ENCODE measurements around the gene SPATA3. TPM values are rescaled to one million over a fixed set of nuclear protein-coding genes. Genes with fewer than 3 reads are reported as not detected.
"Not testable (repeated sequence)": the region's sequence is repeated elsewhere in the genome, so short reads cannot be mapped to it uniquely, and the experiment has no call there.

Gene SPATA3
- total RNA-seq, 1 donor from 2014 or later, result not detected

DNA sequence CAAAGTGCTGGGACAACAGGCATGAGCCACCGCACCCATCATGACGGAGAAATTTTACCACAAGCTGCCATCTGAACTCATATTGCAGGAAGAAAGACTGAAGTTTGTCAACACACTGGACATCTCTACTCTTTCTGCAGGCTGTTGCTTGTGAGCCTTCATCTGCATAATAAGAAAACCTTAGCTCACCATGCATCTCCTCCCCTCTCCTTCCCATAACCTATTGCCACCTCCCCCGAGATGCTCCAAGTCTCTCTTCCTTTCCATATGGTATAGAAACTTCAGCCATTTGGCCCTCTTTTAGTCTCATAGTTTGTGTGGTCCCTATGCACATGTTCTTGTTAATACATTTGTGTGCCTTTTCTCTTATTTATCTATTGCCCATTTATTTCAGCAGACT is 22.3 kb downstream of the SPATA3 start:
- intact Hi-C loops (cut with micrococcal nuclease), result no loop called here

DNA sequence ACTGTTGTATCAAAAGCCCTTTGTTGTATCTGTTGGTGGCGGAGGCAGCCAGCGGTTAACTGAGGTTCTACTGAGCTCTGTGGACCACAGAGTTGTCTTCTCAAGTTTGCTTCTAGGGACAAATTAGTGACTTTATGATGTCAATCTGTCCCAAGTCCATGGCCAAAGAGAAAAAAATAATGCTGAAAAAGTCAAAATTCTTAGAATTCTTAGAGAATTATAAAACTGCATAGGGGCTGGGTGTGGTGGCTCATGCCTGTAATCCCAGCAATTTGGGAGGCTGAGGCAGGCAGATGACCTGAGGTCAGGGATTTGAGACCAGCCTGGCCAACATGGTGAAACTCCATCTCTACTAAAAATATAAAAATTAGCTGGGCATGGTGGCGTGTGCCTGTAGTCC is 29.1 kb downstream of the SPATA3 start:
- intact Hi-C loops (cut with micrococcal nuclease), result not testable (repeated sequence)

DNA sequence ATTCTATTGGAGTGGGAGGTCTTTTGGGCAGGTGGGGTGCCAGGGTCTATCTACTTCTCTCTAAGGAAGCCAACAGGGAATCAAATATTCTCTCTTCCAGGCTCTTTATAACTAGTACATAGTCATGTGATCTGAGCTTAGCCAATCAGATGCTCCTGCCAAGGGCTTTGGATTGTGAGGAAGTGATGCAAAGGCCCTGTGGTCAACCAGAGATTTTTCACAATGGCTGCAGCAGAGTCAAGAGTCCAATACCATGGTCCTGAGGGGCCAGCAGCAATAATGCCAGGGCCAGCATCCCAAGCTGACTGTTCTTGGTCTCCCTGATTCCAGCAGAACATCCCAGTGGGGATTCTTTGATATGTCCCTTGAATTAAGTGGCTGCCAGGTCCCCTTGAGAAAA is 33.0 kb downstream of the SPATA3 start:
- intact Hi-C loops (cut with micrococcal nuclease), result no loop called here

DNA sequence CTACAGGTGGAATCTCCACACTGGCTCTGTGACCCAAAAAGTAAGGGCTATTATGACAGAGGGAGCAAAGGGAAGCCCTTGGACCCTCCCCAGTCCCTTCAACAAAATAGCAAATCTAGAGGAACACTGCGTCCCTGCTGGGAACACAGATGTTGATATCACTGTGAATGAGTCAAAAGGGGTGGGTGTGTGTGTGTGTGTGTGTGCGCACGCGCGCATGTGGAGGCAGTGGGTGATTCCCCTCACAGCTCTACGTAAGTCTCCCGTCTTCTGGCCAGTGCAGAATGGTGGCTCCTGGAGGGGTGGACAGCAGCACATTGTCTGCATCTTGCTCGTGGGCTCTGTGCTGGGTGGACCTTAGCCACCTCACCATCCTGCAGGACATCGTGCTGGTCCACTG is 33.6 kb downstream of the SPATA3 start:
- intact Hi-C loops (cut with micrococcal nuclease), result no loop called here

DNA sequence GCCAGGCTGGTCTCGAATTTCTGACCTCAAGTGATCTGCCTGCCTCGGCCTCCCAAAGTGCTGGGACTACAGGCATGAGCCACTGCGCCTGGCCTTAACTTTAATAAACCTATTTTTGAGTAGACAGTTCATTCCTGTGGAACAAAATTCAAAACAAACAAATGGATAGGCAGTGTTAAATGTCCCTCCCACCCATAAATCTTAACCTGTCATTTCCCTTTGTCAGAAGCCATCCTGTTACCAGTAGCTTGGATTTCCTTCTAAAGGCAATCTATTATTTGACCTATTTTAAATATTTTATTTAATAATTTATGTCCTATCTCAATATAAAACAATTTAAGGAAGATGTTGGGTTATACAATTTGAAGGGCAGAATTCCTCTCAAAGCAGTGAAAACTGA is 34.8 kb downstream of the SPATA3 start:
- intact Hi-C loops (cut with micrococcal nuclease), result no loop called here

DNA sequence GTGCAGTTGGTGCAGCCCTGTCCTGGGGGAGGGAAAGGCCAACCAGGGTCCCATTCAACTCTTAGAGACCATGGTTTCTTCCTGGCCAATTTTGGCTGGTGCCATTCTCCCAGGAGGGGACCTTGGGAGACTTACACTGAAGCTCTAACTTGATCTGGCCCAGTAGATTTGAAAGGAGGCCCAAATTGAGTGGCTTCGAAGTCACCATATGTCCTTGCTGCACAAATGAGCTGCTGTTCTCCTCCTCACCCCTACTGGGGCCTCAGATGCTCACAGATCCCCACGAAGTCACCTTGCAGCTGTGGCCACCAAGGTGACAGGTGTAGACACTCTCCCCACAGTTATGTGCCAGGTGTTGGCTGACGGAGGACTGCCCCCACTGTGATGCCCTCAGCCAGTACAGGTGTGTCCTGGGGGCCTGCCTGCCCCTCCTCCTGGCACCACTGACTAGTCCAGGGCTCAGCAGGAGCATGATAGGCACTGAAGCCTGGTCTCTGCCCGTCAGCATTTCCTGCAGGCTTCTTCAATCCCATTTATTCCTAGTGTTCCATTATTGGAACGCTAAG is 36.7 kb downstream of the SPATA3 start:
- intact Hi-C loops (cut with micrococcal nuclease), result no loop called here

DNA sequence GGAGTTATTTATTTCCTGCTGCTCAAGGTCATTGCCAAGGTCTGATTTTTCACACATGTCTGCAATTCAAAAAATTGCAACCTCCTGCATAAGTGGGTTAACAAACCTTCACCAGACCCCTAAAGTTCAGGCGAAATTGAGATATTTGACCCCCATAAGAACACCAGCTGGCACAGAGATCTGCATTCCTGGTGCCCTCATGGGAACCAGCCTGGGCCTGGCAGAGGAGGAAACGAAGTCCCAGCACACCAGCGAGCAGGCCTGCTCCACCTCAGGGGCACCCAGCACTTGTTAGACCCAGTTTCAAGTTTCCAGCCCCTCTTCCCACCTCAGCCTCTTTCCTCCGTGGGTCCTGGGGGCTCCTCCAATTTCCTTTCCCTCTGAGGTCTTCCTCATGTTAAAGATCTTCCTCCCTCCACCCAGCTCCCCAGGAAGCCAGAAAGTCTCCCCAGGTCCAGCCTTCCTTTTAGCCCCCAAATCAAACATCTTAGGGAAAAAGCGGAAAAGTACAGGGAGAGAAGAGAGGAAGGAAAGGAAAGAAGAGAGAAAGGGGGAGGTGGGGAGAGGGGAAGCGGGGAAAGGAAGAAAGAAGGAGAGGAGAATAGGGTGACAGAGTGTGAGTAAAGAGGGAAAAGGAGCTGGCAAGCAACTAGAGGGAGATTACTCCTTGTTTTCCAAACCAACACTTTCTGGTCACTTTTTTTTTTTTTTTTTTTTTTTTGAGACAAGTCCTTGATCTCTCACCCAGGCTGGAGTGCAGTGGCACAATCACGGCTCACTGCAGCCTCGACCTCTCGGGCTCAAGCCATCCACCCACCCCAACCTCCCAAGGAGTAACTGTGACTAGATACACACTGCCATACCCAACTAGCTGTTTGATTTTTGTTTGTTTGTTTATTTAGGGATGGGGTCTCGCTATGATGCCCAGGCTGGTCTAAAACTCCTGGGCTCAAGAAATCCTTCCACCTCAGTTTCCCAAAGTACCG is 37.5 kb downstream of the SPATA3 start:
- intact Hi-C loops (cut with micrococcal nuclease), result no loop called here

DNA sequence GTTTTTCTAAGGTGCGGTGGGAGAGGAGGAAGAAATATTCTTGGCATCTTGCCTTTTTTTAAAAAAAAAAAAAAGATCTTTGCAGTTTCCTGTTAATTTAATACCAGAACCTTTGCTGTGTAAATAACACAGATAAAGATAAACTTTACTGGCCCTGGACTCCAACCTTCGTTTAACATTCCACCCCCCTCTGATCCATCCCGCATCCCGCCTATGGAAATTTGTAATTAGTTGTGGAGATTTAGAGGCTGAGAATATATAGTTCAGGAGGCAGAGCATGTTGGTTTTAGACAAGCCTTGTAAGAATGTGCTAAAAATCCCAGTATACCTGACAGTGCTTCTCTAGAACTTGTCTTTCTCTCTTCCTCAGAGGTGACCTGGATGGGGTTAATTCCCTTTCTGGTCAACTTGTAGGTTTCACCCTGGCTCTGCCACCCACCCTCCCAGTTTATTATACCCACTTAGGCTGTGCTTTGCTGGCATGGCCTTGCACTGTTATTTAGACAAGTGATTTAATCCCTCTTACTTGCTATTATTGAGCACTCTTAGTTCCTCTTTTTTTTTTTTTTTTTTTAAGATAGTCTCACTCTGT is 38.5 kb downstream of the SPATA3 start:
- intact Hi-C loops (cut with micrococcal nuclease), result no loop called here

DNA sequence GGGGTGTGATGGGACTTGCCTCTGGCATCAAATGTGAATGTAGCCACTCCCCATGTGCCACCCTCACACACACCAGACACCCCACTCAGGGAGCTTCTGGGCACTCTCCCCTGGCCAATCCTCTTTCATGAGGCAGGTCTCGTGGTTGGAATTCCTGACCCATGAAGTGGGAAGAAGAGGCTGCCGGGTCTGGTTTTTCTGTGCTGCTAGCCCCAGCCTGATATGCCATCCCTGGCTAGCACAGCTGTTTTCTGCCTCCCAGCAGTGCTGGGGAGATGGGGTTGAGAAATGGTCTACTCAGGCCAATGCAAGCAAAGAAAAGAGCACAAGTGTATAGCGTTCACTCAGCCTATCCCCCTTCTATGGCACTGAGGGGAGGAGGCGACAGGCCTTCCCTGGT is 40.2 kb downstream of the SPATA3 start:
- intact Hi-C loops (cut with micrococcal nuclease), result no loop called here

DNA sequence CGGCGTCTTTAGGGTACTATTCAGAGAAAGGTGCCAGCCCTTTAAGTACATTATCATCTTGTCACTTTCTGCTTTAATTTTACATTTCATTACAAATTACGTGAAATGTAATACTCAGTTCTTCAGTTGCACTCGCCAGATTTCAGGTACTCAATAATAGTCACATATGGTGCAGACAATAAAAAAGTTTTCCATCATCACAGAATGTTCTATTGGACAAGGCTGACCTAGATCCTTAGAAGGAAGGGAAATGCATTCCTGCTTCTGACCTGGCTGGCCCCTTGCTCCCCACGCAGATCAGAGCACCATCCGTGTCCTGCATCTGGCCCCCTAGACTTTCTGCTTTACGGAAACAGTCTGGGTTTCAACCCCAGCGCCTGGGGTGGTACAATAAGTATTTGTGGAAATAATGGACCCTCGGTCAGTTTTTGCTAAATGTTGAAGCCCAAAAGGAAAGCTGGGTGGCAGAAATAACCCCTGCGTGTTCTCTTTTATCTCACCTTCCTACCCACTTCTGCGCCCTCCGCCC is 40.7 kb downstream of the SPATA3 start:
- intact Hi-C loops (cut with micrococcal nuclease), result no loop called here

DNA sequence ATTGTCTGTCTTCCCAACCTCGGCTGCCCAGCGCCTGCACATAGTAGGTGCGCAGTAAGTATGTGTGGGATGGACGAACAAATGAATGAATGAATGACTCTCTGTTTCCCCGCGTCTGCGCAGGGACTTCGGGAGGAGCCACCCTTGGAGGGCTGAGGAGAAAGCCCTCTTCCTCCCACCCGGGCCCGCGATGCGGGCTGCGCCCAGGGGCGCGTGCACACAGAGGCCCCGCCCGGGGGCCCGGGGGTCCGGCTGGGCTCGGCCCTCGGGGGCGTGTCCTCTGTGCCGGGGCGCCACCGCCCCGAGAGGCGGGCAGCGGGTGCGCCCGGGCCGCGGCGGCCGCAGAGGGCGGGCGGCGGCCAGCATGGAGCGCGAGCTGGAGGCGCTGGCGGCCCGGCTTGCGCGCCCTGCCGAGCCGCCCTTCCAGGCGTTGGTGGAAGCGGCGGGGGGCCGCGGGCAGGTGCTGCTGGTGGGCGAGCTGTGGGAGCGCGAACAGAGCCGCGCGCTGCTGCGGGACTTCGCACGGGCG is 41.3 kb downstream of the SPATA3 start, which contains the start of gene C2orf72:
C2orf72 (plus strand) TSS at position 322 of the 529 bp plus-strand sequence; CDS start at position 365, 43 bp downstream.
- intact Hi-C loops (cut with micrococcal nuclease), result no loop called here

DNA sequence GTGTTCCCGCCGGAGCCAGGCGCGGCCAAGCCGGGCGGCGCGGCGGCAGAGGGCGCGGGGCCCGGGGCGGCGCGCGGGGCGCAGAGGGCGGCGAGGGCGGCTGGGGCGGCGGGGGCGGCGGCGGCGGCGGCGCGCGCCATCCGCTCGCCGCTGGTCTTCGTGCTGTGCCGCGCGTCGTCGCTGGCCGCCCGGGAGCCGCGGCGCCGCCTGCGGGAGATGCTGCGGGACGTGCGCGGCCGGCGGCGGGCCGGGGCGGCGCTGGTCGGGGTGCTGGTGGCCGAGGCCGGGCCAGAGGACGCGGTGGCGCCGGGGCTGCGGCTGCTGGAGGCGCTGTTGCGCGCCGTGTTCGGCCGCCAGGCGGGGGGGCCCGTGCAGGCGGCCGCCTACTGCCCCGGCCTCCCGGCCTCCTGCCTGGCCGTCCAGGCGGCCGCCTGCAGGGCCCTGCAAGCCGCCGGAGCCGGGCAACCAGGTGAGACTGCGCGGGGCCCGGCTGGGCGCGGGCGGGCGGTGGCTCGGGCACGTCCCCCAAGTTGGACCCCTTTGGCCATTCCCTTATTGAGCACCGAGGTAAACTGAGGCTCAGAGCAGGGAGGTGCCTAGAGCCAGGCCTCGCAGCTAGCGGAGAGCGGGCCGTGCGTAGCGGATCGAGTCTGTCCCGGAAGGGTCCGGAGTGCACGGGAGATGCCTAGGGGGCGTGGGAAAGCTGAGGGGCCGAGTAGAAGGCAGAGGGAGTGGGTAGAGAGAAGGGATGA is 42.0 kb downstream of the SPATA3 start:
- intact Hi-C loops (cut with micrococcal nuclease), result no loop called here

DNA sequence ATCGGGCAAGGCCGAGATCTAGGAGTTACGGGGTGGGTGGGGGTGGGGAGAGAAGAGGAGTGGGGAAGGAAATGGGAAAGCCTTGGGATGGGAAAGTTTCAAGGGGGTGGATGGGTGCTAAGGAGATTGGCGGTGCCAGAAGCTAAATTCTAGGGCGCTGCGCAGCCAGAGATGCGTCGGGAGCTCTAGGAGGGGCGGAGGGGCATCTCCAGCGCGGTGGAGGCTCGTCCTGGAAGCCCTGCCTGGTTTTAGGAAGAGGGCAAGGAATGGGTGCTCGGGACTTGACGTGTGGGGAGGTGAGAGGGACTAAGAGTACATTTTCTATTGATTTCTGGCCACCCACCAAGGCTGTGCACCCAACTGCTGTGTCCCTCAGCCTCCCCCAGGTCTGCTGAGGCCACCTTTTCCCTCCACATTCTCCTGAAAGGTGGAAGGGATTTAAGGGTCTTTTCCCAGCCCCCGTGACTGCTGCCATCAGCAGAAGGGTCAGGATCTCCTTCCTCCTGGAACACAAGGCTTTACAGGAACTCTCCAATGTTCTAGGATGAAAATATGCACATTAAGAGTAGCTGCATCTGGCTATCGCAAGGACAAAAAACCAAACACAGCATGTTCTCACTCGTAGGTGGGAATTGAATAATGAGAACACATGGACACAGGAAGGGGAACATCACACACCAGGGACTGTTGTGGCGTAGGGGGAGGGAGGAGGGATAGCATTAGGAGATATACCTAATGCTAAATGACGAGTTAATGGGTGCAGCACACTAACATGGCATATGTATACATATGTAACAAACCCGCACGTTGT is 42.8 kb downstream of the SPATA3 start:
- intact Hi-C loops (cut with micrococcal nuclease), result no loop called here

DNA sequence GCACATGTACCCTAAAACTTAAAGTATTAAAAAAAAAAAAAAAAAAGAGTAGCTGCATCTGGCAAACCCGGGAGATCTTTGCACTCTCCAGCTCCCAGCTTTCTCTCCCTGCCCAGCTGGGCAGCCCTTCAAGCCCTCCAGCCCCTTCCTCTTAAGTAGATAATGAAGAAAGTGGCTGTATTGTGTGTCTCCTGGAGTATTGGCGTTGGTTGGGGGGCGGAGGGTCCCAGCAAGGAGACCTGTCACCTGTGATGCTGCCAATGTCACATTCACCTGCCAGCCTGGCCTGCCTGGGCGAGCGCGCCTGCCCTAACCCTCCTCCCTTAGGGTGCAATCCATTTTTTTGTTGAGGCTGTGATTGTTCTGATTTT is 43.4 kb downstream of the SPATA3 start:
- intact Hi-C loops (cut with micrococcal nuclease), result no loop called here

DNA sequence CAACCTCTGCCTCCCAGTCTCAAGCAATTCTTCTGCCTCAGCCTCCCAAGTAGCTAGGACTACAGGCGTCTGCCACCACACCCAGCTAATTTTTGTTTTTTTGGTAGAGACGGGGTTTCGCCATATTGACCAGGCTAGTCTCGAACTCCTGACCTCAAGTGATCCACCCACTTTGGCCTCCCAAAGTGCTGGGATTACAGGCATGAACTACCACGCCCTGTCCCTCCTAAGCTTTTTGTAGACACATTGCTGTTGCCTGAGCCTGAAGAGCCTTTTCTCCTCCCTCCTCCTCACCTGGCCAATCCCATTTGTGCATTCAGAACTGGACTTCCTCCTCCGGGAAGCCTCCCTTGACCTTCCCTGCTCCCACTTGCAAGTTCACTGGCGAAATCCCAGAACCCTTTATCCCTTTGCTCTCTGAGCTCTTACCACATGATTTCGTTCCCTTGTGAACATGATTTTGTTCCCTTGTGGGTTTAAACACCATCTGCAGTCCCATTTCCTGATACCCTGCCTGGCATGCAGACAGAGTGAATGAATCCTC is 44.0 kb downstream of the SPATA3 start:
- intact Hi-C loops (cut with micrococcal nuclease), result no loop called here

DNA sequence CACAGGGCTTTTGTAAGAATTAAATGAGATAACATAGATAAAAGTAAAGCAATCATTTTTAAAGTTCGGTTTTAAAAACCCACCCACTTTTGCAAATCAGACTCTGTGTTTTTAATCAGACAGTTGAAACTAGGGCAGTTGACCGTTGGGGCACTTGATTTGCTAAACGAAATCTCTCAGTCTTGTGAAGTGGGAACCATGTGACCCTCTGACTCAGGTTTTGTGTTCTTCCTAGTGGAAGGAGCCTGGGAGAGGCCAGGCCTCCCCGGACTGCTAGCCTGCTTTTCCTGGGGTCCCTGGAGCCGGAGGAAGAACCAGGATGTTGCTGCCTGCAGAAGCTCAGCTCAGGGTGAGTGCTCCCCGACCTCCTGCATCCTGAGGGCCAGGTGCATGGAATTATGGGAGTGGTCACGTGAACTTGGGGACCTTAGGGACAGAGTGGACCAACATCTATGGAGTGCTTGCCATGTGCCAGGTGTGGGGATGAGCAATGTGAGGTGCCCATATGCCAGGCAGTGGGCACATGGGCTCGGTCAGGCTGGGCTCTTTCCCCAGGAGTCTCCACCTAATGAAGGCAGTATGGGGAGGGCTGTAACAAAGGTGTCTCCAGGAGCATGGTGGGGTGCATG is 45.3 kb downstream of the SPATA3 start:
- intact Hi-C loops (cut with micrococcal nuclease), result no loop called here

DNA sequence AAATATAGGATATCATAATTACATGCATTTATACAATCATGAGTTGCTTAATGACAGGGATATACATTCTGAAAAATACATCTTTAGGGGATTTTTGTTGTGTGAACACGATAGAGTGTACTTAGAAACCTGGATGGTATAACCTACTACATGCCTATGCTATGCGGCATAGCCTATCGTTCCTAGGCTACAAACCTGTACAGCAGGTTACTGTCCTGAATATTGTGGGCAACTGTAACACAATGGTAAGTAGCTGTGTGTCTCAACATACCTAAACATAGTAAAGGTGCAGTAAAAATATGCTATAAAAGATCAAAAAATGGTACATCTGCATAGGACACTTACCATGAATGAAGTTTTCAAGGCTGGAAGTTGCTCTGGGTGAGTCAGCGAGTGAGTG is 47.9 kb downstream of the SPATA3 start:
- intact Hi-C loops (cut with micrococcal nuclease), result no loop called here

DNA sequence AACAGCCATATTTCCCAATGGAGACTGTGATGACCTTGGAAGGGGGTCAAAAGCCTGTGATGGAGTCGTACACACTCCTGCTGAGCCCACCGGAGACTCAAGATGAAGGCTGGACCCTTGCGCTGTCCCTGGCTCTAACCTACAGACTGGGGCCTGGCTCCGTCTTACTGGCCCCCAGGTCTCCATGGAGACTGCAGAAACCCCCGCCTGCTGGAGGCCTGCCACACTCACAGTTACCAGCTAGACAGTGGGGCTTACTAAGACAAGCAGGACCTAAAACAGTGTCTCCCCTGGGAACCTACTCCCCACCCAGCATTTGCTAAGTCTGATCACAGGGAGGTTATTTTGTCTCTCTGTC is 51.0 kb downstream of the SPATA3 start:
- intact Hi-C loops (cut with micrococcal nuclease), result no loop called here

DNA sequence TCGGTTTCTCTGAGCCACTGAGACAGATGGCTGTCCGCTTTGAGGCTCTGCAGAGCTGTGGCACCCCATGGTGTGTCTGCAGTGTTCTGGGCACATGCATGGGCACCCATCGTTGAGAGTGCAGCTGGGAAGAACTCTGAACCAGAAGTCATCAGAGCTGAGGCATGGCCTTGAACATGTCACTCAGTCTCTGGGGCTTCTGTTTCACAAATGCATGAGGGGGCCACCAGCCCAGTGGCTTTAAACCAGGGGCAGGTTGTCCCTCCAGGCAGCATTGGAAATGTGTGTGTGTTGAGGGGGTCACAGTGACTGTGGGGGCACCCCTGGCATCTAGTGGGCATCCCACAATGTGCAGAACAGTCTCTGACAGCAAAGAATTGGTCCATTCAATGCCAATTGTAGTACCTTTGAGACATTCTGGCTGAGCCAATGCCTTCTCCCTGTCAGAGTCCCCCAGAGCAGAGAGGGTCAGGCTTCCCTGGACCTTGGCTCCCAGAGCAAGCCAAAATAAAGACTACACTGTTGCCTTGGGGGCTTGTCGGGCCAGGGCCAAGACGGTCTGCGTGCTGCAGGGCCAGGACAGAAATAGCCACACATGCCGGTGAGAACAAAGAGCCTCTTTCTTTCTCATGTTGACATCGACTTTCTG is 51.5 kb downstream of the SPATA3 start:
- intact Hi-C loops (cut with micrococcal nuclease), result no loop called here
